HG02938 (cell line): ENCODE data around the gene CPLANE1.
"Not testable (repeated sequence)": the region's sequence is repeated elsewhere in the genome, so short reads cannot be mapped to it uniquely, and the experiment has no call there.

Experiments used
- ATAC-seq: cut with Tn5 transposase; IDR thresholded peaks from one replicate; pipeline ENCODE4 v1.9.1; 2021; ENCODE audit warnings: mild to moderate bottlenecking, moderate library complexity; ENCODE audit not compliant: unreplicated experiment

CPLANE1 gene

GRCh38 chr5:37121465-37121864, 127.7 kb downstream of the CPLANE1 start:
- no peak for ATAC-seq

- no peak for ATAC-seq
Observed at GRCh38 chr5:37121027-37121426, 128.1 kb downstream of the CPLANE1 start.

- ATAC-seq: no peak
Observed at GRCh38 chr5:37120270-37120669, 128.9 kb downstream of the CPLANE1 start.

GRCh38 chr5:37116359-37116758, 132.8 kb downstream of the CPLANE1 start:
- no peak for ATAC-seq

- no peak for ATAC-seq
Observed at GRCh38 chr5:37112383-37112991, 136.7 kb downstream of the CPLANE1 start.

- ATAC-seq: peak; percentile 85
Observed at GRCh38 chr5:37111426-37112382, 137.5 kb downstream of the CPLANE1 start.

GRCh38 chr5:37110135-37110534, 139.0 kb downstream of the CPLANE1 start:
- no peak for ATAC-seq

- ATAC-seq: no peak
Observed at GRCh38 chr5:37109338-37109737, 139.8 kb downstream of the CPLANE1 start.

GRCh38 chr5:37103302-37103701, 145.9 kb downstream of the CPLANE1 start:
- ATAC-seq: no peak

- not testable (repeated sequence) for ATAC-seq
Observed at GRCh38 chr5:37099267-37099666, 149.9 kb downstream of the CPLANE1 start.

GRCh38 chr5:37093795-37094194, 155.4 kb downstream of the CPLANE1 start:
- not testable (repeated sequence) for ATAC-seq

- no peak for ATAC-seq
Observed at GRCh38 chr5:37090781-37091180, 158.4 kb downstream of the CPLANE1 start.

- no peak for ATAC-seq
Observed at GRCh38 chr5:37090123-37090726, 159.0 kb downstream of the CPLANE1 start.

GRCh38 chr5:37088009-37088408, 161.2 kb downstream of the CPLANE1 start:
- no peak for ATAC-seq

GRCh38 chr5:37086466-37087173, 162.6 kb downstream of the CPLANE1 start:
- no peak for ATAC-seq

- not testable (repeated sequence) for ATAC-seq
Observed at GRCh38 chr5:37086026-37086425, 163.2 kb downstream of the CPLANE1 start.

- not testable (repeated sequence) for ATAC-seq
Observed at GRCh38 chr5:37082977-37083376, 166.2 kb downstream of the CPLANE1 start.

GRCh38 chr5:37080697-37081096, 168.5 kb downstream of the CPLANE1 start:
- no peak for ATAC-seq

GRCh38 chr5:37077146-37077545, 172.0 kb downstream of the CPLANE1 start:
- no peak for ATAC-seq

- ATAC-seq: no peak
Observed at GRCh38 chr5:37075399-37075950, 173.7 kb downstream of the CPLANE1 start.
